RPMI8226 (cell line): ENCODE measurements around the gene TNFRSF6B.

Source experiments
- DNase-seq: peaks from one replicate; pipeline ENCODE4 v3.0.0-alpha.2; 2015

Gene TNFRSF6B

DNA sequence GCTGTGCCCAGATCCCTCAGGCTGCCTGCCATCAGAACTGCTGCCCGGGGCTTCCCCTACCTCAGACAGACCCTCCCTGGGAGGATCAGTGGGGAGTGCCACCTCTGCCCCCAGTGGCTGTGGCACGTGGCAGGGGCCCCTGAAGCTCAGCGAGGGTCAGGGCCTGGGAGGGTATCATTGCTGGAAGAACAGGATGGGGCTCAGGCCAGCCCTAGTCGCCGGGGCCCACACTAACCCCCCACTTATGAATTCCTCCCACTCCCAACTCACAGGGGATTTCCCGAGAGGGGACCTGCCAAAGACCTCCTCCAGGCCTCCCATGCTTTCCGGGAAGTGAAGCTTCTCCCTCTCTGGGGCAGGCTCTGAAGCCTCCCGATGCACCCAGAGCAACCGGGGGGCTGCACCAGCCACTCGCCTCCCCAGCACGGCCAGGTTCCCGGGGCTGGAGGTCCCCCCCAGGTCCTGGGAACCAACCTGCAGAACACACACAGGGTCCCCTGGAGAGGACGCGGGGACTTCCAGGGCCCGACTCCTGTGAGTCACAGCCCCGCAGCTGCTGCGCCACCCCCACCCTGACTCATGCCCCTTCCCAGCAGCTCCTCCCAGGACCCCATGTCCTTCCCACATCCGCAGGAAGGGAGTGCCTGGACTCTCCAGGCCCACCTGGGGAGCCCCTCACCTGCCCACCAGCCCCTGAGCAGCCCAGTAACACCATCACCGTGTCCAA is 2.5 kb downstream of the TNFRSF6B start:
- no peak for DNase-seq

DNA sequence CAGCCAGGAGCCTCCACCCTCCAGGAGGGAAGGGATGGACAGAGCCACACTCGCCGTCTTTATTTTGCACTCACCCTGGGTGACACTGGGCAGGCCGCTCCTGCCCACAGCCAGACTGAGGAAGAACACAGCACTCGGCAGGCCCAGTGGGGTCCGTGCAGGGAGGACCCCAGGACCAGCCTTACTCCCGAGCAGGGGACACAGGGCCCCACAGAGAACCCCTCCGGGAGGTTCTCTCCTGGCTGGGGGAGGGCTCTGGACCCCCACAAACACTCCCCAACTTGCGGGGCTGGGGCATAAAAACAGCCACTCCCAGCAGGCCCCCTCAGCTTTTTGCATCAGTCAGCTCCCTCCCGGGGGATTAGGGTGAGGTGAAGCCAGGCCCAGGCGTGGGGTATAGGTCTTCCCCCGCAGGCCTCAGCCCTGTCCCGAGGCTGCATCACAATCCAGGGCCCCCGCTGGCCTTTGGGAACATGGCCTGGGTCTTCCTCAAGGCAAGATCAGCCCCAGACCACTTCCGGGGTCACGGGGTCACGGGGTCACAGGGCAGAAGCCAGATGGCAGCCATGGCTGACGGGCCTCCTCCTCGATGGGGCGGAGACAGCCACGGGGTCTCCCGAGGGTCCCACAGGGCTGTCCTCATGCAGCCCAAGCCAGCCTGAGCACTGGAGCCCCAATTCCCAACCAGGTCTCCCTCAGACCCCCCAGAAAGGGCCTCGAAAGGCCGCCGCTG is 3.2 kb downstream of the TNFRSF6B start:
- DNase-seq = no peak

GRCh38 chr20:63700199-63701050 is 4.0 kb downstream of the TNFRSF6B start:
- no peak for DNase-seq

DNA sequence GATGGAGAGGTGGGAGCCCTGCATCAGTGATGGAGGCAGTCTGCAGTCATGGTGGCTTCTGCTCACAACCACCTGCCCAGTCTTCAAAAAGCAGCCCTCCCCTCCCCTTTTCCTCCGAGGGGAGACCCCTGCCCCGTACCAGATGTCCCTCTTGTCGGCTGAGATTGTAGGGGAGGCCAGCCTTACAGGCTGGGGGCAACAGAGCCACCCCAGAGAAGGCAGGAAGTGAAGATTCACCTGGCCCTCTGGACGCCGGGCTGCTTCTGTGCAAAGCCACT is 4.5 kb downstream of the TNFRSF6B start:
- DNase-seq = no peak

DNA sequence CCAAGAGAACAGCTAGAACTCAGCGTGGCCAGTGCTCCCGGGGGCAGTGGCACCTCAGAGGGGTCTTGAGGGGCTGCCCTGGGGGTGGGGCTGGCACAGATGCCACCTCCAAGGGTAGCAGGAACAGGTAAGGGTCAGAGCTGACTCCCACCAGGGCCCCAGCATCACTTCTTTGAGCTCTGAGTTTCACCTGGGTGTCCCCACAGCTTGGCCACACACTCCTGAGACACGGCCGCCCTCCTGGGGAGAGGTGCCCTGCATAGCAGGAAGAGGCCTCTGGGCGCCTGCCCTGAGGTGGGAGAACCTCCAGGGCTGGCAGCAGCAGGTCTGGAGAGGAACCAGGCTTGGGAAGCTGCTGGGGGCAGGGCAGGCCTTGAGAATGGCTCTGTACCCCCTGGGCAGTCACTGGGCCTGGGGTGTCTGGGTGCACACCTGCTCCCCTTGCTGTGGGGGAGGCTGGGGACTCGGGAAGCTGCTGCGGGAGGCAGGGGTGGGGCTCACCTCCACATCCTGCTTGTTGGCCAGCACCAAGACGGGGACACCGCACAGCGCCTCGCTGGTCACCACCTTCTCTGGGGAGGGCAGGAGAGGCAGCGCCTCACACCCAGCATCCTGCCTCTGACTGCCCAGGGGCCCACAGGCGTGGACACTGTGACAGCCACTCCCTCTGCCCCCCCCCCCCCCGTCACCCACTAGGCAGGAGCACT is 5.0 kb downstream of the TNFRSF6B start:
- DNase-seq = no peak

DNA sequence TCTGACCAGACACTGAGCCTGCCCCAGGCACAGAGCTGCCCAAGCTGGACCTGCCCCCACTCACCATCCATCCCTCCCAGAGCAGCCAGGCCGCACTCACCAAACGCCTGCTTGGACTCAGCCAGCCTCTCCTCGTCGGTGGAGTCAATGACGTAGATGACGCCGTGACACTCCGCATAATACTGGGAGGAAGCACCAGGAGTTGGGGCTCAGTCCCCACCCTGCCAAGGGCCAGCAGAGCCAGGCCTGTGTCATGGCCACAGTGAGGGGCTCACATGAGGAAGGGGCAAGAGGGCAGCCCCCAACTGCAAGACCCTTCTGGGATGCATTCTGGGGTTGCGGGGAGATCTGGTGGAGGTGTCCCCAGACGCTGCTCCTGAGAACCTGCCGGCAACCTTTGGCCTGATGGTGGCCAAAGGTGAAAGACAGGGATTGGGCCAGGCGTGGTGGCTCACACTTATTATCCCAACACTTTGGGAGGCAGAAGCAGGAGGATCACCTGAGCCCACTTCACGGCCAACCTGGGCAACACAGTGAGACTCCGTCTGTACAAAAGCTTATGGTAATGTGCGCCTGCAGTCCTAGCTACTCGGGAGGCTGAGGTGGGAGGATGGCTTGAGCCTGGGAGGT is 5.7 kb downstream of the TNFRSF6B start:
- DNase-seq = no peak

DNA sequence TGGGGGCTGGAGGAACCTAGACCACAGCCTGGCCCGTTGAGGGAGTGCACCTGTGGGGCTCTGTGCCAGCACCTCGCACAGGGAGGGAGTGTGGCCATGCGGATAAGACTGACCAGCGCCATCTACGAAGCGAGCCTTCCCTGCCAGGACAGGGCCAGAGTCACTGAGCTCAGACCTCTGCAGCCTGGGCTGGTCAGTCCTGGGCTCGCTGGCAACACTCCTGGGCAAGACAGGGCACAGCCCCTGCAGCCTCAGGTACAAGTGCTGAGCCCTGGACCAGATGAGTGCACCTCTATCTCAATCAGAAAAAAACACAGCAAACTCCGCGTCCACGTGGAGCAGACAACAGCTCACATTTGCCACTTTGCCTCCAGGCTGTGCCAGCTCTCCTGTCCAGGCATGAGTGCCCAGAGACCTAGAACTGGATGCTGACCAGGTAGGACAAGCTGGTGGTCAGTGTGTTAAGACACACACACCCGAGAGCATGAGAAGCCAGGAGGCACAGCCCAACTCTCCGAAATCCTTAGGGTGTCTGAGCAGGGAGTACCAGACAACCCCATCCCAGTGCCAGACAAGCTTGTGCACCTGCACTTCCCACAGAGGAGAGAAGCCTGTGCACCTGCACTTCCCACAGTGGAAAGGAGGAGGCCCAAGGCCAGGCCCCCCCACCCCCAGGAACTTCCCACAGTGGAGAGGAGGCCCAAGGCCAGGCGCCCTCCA is 6.5 kb downstream of the TNFRSF6B start:
- DNase-seq = no peak

DNA sequence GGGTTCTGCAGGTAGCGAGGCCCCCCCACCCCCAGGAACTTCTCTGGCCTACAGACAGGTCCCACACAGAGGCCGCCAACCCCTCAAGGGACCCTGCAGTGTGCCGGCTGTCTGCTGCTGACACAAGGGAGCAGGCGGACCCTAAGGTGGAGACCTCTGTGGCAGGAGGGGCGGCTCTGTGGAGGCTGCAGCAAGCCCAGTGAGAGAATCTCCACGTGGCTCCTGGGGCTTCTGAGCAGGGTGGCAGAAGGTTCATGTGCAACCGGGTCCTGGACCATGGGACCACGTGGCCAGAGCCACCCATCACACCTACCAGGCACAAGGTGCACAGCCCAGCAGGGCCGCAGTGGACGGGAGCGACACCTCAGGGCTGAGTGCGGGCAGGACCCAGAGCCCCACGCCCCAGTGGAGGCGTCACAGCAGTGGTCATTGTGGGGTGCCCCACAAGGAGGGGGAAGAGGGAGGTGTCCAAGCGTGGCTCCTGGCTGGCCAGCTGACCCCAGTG is 7.1 kb downstream of the TNFRSF6B start:
- DNase-seq = no peak

DNA sequence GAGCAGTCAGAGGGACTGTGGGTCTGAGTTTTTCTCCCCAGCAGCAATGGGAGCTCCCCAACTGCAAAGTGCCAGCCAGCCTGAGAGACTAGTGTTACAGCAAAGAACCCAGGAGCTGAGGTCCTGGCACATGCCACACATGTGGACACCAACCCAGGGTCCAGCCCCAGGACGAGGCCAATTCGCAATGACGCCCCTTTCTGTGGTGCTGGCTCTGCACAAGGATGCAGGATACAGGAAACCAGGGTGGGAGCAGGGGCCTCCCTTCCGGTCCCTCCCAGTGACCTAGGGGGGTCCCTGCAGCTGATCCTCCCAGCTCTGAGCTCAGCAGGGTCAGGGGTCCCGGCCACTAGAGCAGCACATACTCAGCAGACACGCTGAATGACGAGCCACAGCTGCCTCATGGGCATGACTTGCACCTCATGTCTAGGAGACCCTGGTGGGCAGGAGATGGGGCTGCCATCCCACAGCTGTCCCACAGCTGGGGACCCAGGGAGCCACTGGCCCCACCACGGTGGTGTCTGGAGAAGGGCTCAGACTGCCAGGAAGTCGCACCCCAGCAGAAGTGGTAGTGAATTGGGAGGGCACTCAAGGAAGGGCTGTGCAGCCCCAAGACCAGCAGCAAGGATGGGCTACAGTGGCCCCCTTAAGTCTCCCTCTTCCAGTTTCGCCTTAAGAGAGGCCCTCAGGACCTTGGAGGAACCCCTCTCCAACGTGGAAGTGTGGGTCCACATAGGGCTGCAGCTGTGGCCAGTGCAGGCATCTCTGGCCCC is 7.7 kb downstream of the TNFRSF6B start:
- DNase-seq = no peak

DNA sequence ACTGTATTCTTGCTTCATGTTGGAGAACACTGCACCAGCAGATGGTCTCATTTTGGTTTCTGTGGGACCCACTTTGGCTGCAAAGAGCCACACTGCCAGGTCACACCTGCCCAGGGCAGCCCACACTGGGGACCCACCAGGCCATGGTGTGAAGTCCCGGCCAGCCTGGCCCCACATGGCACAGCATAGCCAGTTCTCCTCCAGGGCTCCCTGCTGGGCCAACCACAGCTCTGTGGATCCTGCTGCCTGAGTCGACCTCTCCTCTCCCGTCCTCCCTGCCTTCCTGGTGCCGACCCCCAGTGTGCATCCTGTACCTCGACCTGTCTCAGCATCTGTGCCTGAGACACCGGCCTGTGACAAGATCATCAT is 8.3 kb downstream of the TNFRSF6B start:
- DNase-seq = no peak

DNA sequence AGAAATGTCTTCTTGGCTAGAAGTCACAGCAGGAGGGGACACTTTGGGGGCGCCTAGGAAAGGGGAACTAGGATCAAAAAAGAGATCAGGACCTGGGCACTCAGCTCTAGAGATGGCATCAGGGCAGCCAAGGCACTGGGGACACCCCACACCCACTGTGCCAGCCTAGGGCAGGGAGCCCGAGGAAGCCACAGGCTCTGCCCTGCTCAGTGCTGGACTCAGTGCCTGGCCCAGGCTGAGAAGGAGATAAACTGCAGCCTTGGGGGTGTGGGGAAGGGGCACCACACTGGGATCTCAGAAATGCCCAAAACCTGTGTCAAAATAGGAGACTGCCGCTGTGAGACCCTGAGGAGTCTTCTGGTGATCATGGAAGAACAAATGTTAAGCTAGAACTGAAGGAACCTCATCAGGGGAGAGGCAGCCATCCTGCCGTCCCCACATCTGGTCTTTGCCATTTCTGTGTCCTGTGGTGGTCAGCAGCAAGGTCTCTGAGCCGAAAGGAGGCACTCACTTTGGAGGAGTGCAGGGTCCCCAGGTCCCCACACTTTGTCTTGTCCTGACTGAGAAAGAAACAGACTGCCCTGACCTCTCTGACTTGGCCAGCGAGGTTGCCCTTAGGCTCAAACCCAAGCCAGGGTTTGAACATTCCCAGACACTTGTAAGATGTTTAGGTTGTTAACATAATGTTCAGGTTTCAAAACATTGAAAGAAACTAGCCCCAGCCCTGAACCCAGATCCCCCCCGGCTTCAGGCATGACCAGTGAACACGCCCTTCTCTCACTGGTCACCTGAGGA is 9.0 kb downstream of the TNFRSF6B start:
- DNase-seq = no peak

DNA sequence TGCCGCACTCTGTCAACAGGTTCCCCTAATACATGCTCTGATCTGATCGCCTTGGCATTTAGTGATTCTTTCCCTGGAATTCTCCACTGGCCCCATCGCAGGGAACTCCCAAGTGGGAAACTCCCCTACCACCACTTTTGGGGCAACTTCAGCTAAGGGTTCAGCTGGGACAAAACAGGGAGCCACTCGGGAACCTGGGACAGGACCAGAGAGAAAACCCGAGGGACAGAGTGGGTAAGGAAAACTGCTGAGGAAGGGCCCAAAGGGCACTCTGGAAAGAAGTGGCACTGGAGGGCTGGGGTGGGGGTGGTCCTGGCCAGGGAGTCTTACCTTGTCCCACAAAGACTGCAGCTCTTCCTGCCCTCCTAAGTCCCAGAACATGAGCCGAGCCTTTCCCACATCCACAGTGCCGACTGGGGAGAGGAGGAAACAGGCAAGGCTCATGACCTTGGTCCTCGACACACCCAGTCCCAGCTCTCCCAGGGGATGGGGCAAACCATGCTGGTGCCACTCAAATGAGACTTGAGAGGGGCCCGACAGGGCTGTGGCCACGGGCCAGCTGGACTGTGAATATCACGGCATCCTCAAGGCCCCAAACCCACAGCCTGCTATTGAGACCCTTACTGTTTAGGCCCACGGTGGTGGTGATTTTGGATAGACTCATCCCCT is 9.7 kb downstream of the TNFRSF6B start:
- DNase-seq = no peak

DNA sequence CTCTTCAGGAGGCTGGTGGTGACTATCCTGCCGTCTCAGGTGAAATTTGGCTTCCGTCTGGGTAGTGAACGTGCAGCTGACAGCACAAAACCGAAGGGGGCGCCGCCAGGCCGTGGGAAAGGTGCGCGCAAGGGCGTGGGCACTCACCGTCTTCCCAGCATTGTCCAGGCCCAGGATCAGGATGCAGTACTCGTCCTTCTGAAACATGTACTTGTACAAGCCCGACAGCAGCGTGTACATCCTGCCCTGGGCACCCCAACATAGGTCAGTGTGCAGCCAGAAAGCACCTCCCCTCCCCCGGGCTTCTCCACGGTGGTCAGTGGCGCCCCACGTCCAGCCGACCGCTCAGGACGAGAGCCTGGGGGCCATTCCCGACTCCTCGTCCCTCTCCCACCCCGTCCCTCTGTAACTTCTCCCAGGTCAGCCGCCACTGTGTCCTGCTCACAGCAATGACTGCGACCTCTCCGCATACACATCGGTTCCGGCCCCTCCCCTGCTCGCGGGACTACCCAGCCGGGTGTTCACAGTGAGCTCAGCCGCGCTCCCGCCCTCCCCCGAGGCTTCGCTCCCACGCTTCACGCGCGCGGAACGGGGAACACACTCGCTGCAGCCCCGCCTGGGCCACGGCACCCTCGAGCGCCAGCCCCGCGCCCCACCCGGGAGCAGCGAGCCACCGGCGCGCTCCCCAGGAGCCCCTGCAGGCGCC is 10.6 kb downstream of the TNFRSF6B start:
- peak; percentile 83 for DNase-seq

GRCh38 chr20:63707558-63708300 is 11.3 kb downstream of the TNFRSF6B start, which contains the start of the genes ARFRP1 and ZGPAT:
TSS of gene ARFRP1 (minus strand) at chr20:63707976. CDS start at chr20:63707091, 885 bp downstream.
TSS of gene ZGPAT (plus strand) at chr20:63708039. CDS start at chr20:63708581, 542 bp downstream.
- DNase-seq = peak; percentile 93

GRCh38 chr20:63708301-63709148 is 12.1 kb downstream of the TNFRSF6B start:
- no peak for DNase-seq

- DNase-seq = no peak
Measured at GRCh38 chr20:63709149-63709527, 12.7 kb downstream of the TNFRSF6B start.

GRCh38 chr20:63711085-63711645 is 14.7 kb downstream of the TNFRSF6B start:
- no peak for DNase-seq
